Nephron (organoid): Measurements from ENCODE around the gene CCL19.

ENCODE experiments used
- H3K27ac Mint-ChIP-seq, 3 experiments: 2 replicates each; pipeline ENCODE4 v1.8.0; 2020; ENCODE audit warnings: mixed read lengths in 3 of 3, mild to moderate bottlenecking in 2 of 3, moderate library complexity in 1 of 3
- H3K27me3 Mint-ChIP-seq: 2 replicates; pipeline ENCODE4 v1.8.0; 2021; ENCODE audit warnings: low read depth, mild to moderate bottlenecking, moderate library complexity, mixed read lengths
- H3K36me3 Mint-ChIP-seq: 2 replicates; pipeline ENCODE4 v1.8.0; 2020; ENCODE audit warnings: low read depth, mixed read lengths
- H3K4me1 Mint-ChIP-seq: 2 replicates; pipeline ENCODE4 v1.8.0; 2020; ENCODE audit warnings: mixed read lengths
- H3K4me3 Mint-ChIP-seq, 3 experiments: 2 replicates each; pipeline ENCODE4 v1.8.0; 2020; ENCODE audit warnings: mild to moderate bottlenecking in 3 of 3, mixed read lengths in 3 of 3, moderate library complexity in 2 of 3
- H3K9me3 Mint-ChIP-seq: 2 replicates; pipeline ENCODE4 v1.8.0; 2020; ENCODE audit warnings: mixed read lengths
- TF ChIP-seq, protein P1 (sequence below), 3 experiments: fragments of 200-600 bp; sonication (generic); IDR thresholded peaks; one replicate each; pipeline ENCODE4 v1.5.0; 2021; ENCODE audit warnings: antibody characterized with exemption in 3 of 3; ENCODE audit not compliant: unreplicated experiment in 3 of 3

Gene CCL19

DNA sequence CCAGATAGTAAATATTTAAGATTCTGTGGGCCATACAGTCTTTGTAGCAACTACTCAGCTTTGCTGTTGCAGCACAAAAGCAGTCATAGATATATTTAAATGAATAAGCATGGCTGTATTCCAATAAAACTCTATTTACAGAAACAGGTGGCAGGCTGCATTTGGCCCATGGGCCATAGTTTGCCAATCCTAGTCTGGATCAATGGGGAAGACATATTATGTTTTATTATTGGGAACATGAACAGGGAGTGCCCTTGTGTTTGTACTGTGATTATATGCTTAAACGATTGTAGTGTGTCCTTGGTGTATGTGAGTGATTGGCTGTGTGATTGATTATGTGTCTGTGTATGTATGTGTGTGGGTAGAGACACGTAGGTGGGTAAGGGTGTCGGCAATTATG, 16.6 kb downstream of the CCL19 start:
- Mint-ChIP-seq H3K27ac (peak overlapping the region in 1 of 3 experiments; percentile 9), H3K36me3 (peaks cover 19% of the 10 kb centered on the region), H3K9me3 (no peaks in the 10 kb centered on the region), H3K4me1 (peaks cover 19% of the 10 kb centered on the region), H3K27me3 (no peaks in the 10 kb centered on the region), H3K4me3 (no peak overlapping the region)
- TF ChIP-seq, protein P1, sequence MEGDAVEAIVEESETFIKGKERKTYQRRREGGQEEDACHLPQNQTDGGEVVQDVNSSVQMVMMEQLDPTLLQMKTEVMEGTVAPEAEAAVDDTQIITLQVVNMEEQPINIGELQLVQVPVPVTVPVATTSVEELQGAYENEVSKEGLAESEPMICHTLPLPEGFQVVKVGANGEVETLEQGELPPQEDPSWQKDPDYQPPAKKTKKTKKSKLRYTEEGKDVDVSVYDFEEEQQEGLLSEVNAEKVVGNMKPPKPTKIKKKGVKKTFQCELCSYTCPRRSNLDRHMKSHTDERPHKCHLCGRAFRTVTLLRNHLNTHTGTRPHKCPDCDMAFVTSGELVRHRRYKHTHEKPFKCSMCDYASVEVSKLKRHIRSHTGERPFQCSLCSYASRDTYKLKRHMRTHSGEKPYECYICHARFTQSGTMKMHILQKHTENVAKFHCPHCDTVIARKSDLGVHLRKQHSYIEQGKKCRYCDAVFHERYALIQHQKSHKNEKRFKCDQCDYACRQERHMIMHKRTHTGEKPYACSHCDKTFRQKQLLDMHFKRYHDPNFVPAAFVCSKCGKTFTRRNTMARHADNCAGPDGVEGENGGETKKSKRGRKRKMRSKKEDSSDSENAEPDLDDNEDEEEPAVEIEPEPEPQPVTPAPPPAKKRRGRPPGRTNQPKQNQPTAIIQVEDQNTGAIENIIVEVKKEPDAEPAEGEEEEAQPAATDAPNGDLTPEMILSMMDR (IDR thresholded peaks at IDR 0.05; ENCODE audit: unreplicated experiment in 3 of 3) = no peak

DNA sequence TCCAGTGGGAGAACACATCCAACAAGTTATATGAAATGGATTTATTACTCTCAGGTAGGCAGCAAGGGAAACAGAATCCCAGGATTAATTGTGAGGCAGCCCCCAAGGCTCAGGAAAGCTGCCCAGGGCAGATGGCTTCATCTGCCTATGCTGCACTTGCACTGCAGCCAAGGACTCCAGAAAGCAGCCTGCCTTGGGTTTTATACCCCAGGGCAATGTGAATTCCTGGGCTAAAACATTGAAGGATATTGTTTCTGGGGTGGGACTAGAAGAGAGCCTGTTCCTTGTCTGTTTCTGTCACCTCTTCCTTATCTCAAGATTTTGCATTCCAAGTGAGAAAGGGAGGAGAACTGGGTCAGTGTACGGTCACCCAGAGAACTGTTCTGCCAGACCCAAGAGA, 19.8 kb downstream of the CCL19 start:
- Mint-ChIP-seq H3K27ac (no peak overlapping the region), H3K36me3 (peaks cover 24% of the 10 kb centered on the region), H3K9me3 (no peaks in the 10 kb centered on the region), H3K27me3 (no peaks in the 10 kb centered on the region), H3K4me3 (no peak overlapping the region), H3K4me1 (peaks cover 19% of the 10 kb centered on the region)
- TF ChIP-seq, protein P1 (IDR thresholded peaks at IDR 0.05; ENCODE audit: unreplicated experiment in 3 of 3) = no peak

DNA sequence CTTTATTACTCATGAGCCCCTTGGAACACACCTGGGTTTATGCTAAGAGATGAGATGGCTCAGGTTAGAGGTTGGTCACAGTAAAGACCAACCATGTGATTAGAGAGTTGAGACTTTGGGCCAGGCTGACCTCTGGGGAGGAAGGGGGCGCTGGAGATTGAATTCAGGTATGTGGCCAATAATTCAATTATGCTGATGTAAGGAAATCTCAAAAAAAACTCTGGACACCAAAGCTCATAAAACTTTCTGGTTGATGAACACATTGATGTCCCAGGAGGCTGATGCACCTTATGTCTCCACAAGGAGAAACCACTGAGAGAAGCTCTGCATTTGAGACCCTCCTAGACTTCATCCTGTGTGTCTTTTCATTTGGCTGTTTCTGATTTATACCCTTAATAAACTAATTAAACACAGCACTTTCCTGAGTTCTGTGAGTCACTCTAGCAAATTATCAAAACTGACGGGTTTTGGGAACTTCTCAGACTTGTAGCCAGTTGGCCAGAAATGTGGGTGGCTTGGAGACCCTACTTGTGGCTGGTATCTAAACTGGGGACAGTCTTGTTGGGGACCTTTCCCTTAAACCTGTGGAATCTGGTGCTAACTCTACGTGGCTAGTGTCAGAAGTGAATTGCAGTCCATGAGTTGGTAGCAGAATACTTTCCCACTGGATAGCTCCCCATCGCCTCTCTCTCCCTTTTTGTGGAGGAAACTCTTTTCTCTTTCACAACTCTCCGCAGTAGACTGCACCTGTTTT, 21.1 kb downstream of the CCL19 start:
- no peaks in the 10 kb centered on the region for H3K27me3 Mint-ChIP-seq
- H3K9me3 Mint-ChIP-seq = no peaks in the 10 kb centered on the region
- H3K4me3 Mint-ChIP-seq = no peak overlapping the region
- H3K27ac Mint-ChIP-seq = no peak overlapping the region
- TF ChIP-seq, protein P1 (IDR thresholded peaks at IDR 0.05; ENCODE audit: unreplicated experiment in 3 of 3) = no peak
- H3K4me1 Mint-ChIP-seq = peaks cover 15% of the 10 kb centered on the region
- peaks cover 28% of the 10 kb centered on the region for H3K36me3 Mint-ChIP-seq

DNA sequence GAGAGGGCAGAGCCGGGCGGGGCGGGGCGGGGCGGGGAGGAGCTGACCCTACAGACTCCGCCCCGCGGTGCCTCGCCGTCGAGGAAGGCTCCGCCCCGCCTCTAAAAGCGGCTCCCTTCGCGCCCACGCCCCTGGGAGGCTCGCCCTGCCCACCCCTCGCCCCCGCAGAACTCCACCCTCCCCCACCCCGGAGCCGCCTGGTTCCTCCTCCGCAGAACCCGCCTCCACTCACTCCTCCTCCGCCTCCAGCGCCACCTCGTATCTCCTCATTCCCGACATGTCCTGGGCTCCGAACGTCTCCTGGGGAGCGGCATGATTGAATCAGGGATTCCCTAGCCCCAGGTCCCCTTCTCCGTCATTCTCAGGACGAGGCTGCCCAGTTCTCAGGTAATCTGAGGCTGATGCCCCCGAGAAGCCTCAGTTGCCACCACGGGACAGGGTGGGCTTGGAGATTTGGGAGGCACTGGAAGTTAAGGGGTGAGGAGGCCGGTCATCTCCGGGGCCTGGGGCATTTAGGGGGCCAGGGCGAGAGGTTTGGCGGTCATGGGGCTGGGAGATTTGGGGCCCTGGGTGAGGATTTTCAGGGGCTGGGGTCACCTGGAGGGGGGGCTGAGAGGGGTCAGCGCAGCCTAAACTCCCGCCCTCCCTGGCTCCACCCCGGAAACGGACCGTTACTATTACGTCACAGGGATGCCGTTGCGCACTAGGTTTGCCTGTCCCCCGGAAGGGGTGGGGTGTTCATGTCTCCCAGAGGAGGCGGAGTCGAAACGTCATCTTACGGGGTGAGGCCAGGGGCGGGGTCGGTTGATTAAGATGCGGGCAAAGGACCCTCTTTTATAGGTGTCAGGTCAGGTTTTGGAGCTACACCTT, 25.5 kb downstream of the CCL19 start:
- H3K4me3 Mint-ChIP-seq = peak overlapping the region; percentile 92 to 94 (median 94)
- TF ChIP-seq, protein P1 (IDR thresholded peaks at IDR 0.05; ENCODE audit: unreplicated experiment in 3 of 3) = no peak

DNA sequence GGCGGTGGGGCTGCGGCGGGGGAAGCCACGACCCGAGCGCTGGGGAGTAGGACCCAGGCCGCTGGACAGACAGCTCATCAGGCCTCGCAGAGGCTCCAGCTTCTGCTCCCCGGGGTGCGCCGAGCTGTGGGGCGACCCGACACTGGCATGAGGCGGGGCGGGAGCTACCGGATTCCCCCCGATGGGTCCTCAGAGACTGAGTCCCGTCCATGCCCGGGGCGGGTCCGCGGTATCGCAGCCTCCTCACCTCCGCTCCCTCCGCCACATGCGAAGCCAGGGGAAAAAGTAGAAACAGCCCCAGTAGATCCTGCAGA, 26.1 kb downstream of the CCL19 start:
- TF ChIP-seq, protein P1 (IDR thresholded peaks at IDR 0.05; ENCODE audit: unreplicated experiment in 3 of 3) = no peak
- no peaks in the 10 kb centered on the region for H3K27me3 Mint-ChIP-seq
- H3K36me3 Mint-ChIP-seq = peaks cover 51% of the 10 kb centered on the region
- peaks cover 30% of the 10 kb centered on the region for H3K4me1 Mint-ChIP-seq
- no peaks in the 10 kb centered on the region for H3K9me3 Mint-ChIP-seq
- peak overlapping the region; percentile 84 to 97 (median 93) for H3K27ac Mint-ChIP-seq
- peak overlapping the region; percentile 92 to 94 (median 94) for H3K4me3 Mint-ChIP-seq

More for the DNA sequence above, 25.5 kb downstream of the CCL19 start:
- peaks cover 52% of the 10 kb centered on the region for H3K36me3 Mint-ChIP-seq
- no peaks in the 10 kb centered on the region for H3K9me3 Mint-ChIP-seq
- H3K27ac Mint-ChIP-seq = peak overlapping the region; percentile 84 to 97 (median 93)
- H3K4me1 Mint-ChIP-seq = peaks cover 30% of the 10 kb centered on the region
- H3K27me3 Mint-ChIP-seq = no peaks in the 10 kb centered on the region
